SKM-1 (cell line): Measurements from ENCODE around the gene SNRPD3.
"Not testable (repeated sequence)": the region's sequence is repeated elsewhere in the genome, so short reads cannot be mapped to it uniquely, and the experiment has no call there.

Experiments
- DNase-seq: peaks from one replicate; lab custom pipeline; 2025; ENCODE audit not compliant: unreplicated experiment; lab: John Stamatoyannopoulos, UW

The SNRPD3 gene

GRCh38 chr22:24530968-24531367, 24.8 kb upstream of the SNRPD3 start:
- not testable (repeated sequence) for DNase-seq

- no peak for DNase-seq
These were observed 23.7 kb upstream of the SNRPD3 start for GRCh38 chr22:24532075-24532474.

- DNase-seq: no peak
These were observed 20.5 kb upstream of the SNRPD3 start for GRCh38 chr22:24535348-24535747.

GRCh38 chr22:24536089-24536488, 19.7 kb upstream of the SNRPD3 start:
- no peak for DNase-seq

- DNase-seq: no peak
These were observed 15.3 kb upstream of the SNRPD3 start for GRCh38 chr22:24540470-24540869.

GRCh38 chr22:24541681-24542515, 13.9 kb upstream of the SNRPD3 start:
- DNase-seq: no peak

- DNase-seq: no peak
These were observed 13.2 kb upstream of the SNRPD3 start for GRCh38 chr22:24542641-24543040.

- DNase-seq: no peak
These were observed 12.6 kb upstream of the SNRPD3 start for GRCh38 chr22:24543185-24543601.

- DNase-seq: no peak
These were observed 12.0 kb upstream of the SNRPD3 start for GRCh38 chr22:24543679-24544243.

- DNase-seq: no peak
These were observed 7.0 kb upstream of the SNRPD3 start for GRCh38 chr22:24548812-24549211.

- DNase-seq: peak; percentile 22
These were observed 5.5 kb upstream of the SNRPD3 start for GRCh38 chr22:24550028-24550901.

- DNase-seq: no peak
These were observed 4.8 kb upstream of the SNRPD3 start for GRCh38 chr22:24550902-24551435.

- not testable (repeated sequence) for DNase-seq
These were observed 3.1 kb upstream of the SNRPD3 start for GRCh38 chr22:24552503-24553286.

- DNase-seq: no peak
These were observed 2.0 kb upstream of the SNRPD3 start for GRCh38 chr22:24553597-24554312.

- no peak for DNase-seq
These were observed 1.3 kb upstream of the SNRPD3 start, which contains the start of gene GUCD1 for GRCh38 chr22:24554313-24555164. TSS of gene GUCD1 (minus strand) at chr22:24555138. CDS start at chr22:24554991, 147 bp downstream.

GRCh38 chr22:24559471-24559870, 3.7 kb downstream of the SNRPD3 start:
- no peak for DNase-seq

- no peak for DNase-seq
These were observed 7.4 kb downstream of the SNRPD3 start for GRCh38 chr22:24563246-24563645.

GRCh38 chr22:24564376-24565058, 8.7 kb downstream of the SNRPD3 start:
- no peak for DNase-seq
